Measurements from ENCODE around the gene UBA6. TPM values are rescaled to one million over a fixed set of nuclear protein-coding genes. Genes with fewer than 3 reads are reported as not detected.
"Not testable (repeated sequence)": the region's sequence is repeated elsewhere in the genome, so short reads cannot be mapped to it uniquely, and the experiment has no call there.

Gene UBA6
- total and polyA plus RNA-seq, 7 donors, result 3.3 to 37.9 (median 14.3) TPM

GRCh38 chr4:67651536-67651935 lies 49.4 kb downstream of the UBA6 start:
- intact Hi-C loops (cut with DNase I), result no loop called here
- Histone ChIP-seq H3K36me3 (ENCODE audit: insufficient read depth in 1 of 2, low read depth in 1 of 2) (peaks cover 0 to 37% of the 10 kb centered on the region in 2 donors), H3K4me1 (no peaks in the 10 kb centered on the region), H3K9me3 (no peaks in the 10 kb centered on the region), H3K4me3 (no peak overlapping the region), H3K27ac (no peak overlapping the region), H3K27me3 (ENCODE audit: insufficient read depth in 3 of 3, low read length in 2 of 3) (no peaks in the 10 kb centered on the region)
- DNase-seq (no peak), ATAC-seq (no peak)
- TF ChIP-seq CTCF (IDR thresholded peaks at IDR 0.05), result no peak

GRCh38 chr4:67638136-67638535 lies 62.8 kb downstream of the UBA6 start:
- DNase-seq (no peak), ATAC-seq (no peak)
- no peak overlapping the region for H3K4me3 ChIP-seq
- H3K27ac ChIP-seq, result no peak overlapping the region
- no peak for TF ChIP-seq CTCF (IDR thresholded peaks at IDR 0.05)
- peaks cover 0 to 62% of the 10 kb centered on the region in 2 donors for H3K36me3 ChIP-seq (ENCODE audit: insufficient read depth in 1 of 2, low read depth in 1 of 2)
- whole genome bisulfite sequencing, 3 donors, result 92 to 96% (median 93%) methylated on average over 5 of the region's 5 CpGs
- H3K27me3 ChIP-seq (ENCODE audit: insufficient read depth in 3 of 3, low read length in 2 of 3), result no peaks in the 10 kb centered on the region
- no peaks in the 10 kb centered on the region for H3K4me1 ChIP-seq
- no peaks in the 10 kb centered on the region for H3K9me3 ChIP-seq
- intact Hi-C loops (cut with DNase I), result no loop called here

- H3K4me3 ChIP-seq; H3K9me3 ChIP-seq; ATAC-seq; intact Hi-C loops (cut with DNase I); H3K4me1 ChIP-seq; H3K27ac ChIP-seq; H3K27me3 ChIP-seq (ENCODE audit: insufficient read depth in 3 of 3, low read length in 2 of 3); DNase-seq: not testable (repeated sequence)
- H3K36me3 ChIP-seq (ENCODE audit: insufficient read depth in 1 of 2, low read depth in 1 of 2), result peaks cover 0 to 66% of the 10 kb centered on the region in 2 donors
- 95 to 97% (median 97%) methylated on average over 16 to 30 of the region's 30 CpGs for WGBS, 3 donors
Observed at GRCh38 chr4:67636978-67637377, 64.0 kb downstream of the UBA6 start.

DNA sequence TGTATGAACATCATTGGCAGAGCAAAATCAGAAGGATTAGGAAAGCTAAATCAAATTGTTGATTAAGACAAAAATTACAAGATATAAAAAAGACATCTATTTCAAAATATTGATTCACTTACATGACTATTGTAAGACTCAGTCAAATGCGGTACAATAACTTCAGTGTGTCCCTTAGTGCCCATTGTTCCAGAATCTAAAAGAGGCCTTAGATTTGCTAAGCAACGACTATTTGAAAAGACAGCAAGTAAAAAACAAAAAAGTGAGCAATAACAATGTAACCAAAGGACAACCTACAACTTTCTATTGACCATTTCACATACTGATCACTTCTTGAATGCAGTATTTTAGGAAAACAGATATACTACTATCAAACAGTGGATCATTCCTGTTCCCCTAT lies 65.6 kb downstream of the UBA6 start:
- WGBS, 3 donors, result 93 to 97% (median 96%) methylated on average over 2 of the region's 2 CpGs
- no peak overlapping the region for H3K27ac ChIP-seq
- H3K4me1 ChIP-seq, result no peaks in the 10 kb centered on the region
- no peak for TF ChIP-seq CTCF (IDR thresholded peaks at IDR 0.05)
- DNase-seq (no peak), ATAC-seq (no peak)
- no peaks in the 10 kb centered on the region for H3K9me3 ChIP-seq
- no peak overlapping the region for H3K4me3 ChIP-seq
- no peaks in the 10 kb centered on the region for H3K27me3 ChIP-seq (ENCODE audit: insufficient read depth in 3 of 3, low read length in 2 of 3)
- peaks cover 0 to 69% of the 10 kb centered on the region in 2 donors for H3K36me3 ChIP-seq (ENCODE audit: insufficient read depth in 1 of 2, low read depth in 1 of 2)
- intact Hi-C loops (cut with DNase I), result no loop called here

GRCh38 chr4:67634741-67635140 lies 66.2 kb downstream of the UBA6 start:
- 70 to 82% (median 78%) methylated on average over 2 of the region's 2 CpGs for whole genome bisulfite sequencing, 3 donors
- Histone ChIP-seq H3K4me1 (no peaks in the 10 kb centered on the region), H3K27me3 (ENCODE audit: insufficient read depth in 3 of 3, low read length in 2 of 3) (no peaks in the 10 kb centered on the region), H3K27ac (no peak overlapping the region), H3K36me3 (ENCODE audit: insufficient read depth in 1 of 2, low read depth in 1 of 2) (peaks cover 0 to 69% of the 10 kb centered on the region in 2 donors), H3K4me3 (no peak overlapping the region), H3K9me3 (no peaks in the 10 kb centered on the region)
- intact Hi-C loops (cut with DNase I), result loop anchor here in 1 of 2 donors (5.0 kb wide), 1 partner anchor 38 kb away; no protein-coding TSS in a partner anchor
- no peak for ATAC-seq
- no peak for DNase-seq
- no peak for TF ChIP-seq CTCF (IDR thresholded peaks at IDR 0.05)
